SK-N-SH (cell line): ENCODE measurements around the gene BAK1. TPM values are rescaled to one million over a fixed set of nuclear protein-coding genes. Genes with fewer than 3 reads are reported as not detected.

Experiments used
- CTCF ChIA-PET: fragments of 300-600, 350-600 bp; formaldehyde crosslinking; extraction: SDS; loops from one replicate; lab custom pipeline; 2021; lab: Yijun Ruan, JAX
- POLR2A ChIA-PET: fragments of 350-600 bp; sonication (Branson Sonifier 250); formaldehyde crosslinking; extraction: SDS; loops from one replicate; lab custom pipeline; 2020; ENCODE audit warnings: antibody characterized with exemption, inconsistent platforms; lab: Yijun Ruan, JAX
- DNase-seq: peaks from one replicate; pipeline ENCODE4 v3.0.0; 2012
- H2AFZ ChIP-seq: fragments of 200-600 bp; sonication (generic); 2 replicates; pipeline ENCODE4 v1.8.1; 2016; ENCODE audit warnings: antibody characterized with exemption, mild to moderate bottlenecking, low read depth
- H3F3A ChIP-seq: fragments of 200-600 bp; sonication (generic); replicated peaks from 2 replicates; pipeline ENCODE3; 2016; ENCODE audit warnings: antibody characterized with exemption, mild to moderate bottlenecking; ENCODE audit not compliant: insufficient read depth
- H3K27ac ChIP-seq, 2 experiments: fragments of 200-500 bp in 1 of 2; fragments of 200-600 bp in 1 of 2; sonication (Bioruptor generic) in 1 of 2; sonication (generic), shearing (Covaris generic) in 1 of 2; 2 replicates each; pipeline versions ENCODE4 v1.5.1 to v1.6.1; 2014 to 2016; ENCODE audit warnings: low read depth in 2 of 2, inconsistent platforms in 1 of 2, low read length in 1 of 2, mild to moderate bottlenecking in 1 of 2, mixed read lengths in 1 of 2
- H3K27me3 ChIP-seq: fragments of 200-600 bp; sonication (generic), shearing (Covaris generic); 2 replicates; pipeline ENCODE4 v1.6.1; 2016; ENCODE audit warnings: mixed run types; ENCODE audit not compliant: insufficient read depth
- H3K36me3 ChIP-seq, 2 experiments: fragments of 200-500 bp in 1 of 2; fragments of 200-600 bp in 1 of 2; sonication (Bioruptor generic) in 1 of 2; sonication (generic) in 1 of 2; replicated peaks in 1 of 2; 2 replicates each; pipeline versions ENCODE3 to v1.5.1; 2014 to 2016; ENCODE audit warnings: low read length in 1 of 2, mild to moderate bottlenecking in 1 of 2; ENCODE audit not compliant: insufficient read depth in 2 of 2, control insufficient read depth in 1 of 2
- H3K4me1 ChIP-seq, 2 experiments: fragments of 200-500 bp in 1 of 2; fragments of 200-600 bp in 1 of 2; sonication (Bioruptor generic) in 1 of 2; sonication (generic), shearing (Covaris generic) in 1 of 2; 2 replicates each; pipeline versions ENCODE4 v1.5.1 to v1.6.1; 2014 to 2016; ENCODE audit warnings: low read depth in 1 of 2, low read length in 1 of 2, mixed run types in 1 of 2; ENCODE audit not compliant: insufficient read depth in 2 of 2, control insufficient read depth in 1 of 2
- H3K4me2 ChIP-seq: fragments of 200-600 bp; sonication (generic), shearing (Covaris generic); 2 replicates; pipeline ENCODE4 v1.6.1; 2017; ENCODE audit warnings: mixed run types
- H3K4me3 ChIP-seq, 2 experiments: fragments of 200-500 bp in 1 of 2; fragments of 200-600 bp in 1 of 2; sonication (Bioruptor generic) in 1 of 2; sonication (generic), shearing (Covaris generic) in 1 of 2; 2 replicates each; pipeline versions ENCODE4 v1.5.1 to v1.8.1; 2014 to 2016; ENCODE audit warnings: low read depth in 2 of 2, inconsistent platforms in 1 of 2, low read length in 1 of 2, mild to moderate bottlenecking in 1 of 2, mixed read lengths in 1 of 2, moderate library complexity in 1 of 2
- H3K79me2 ChIP-seq: fragments of 200-600 bp; sonication (generic); 2 replicates; pipeline ENCODE4 v1.8.1; 2017; ENCODE audit warnings: mild to moderate bottlenecking; ENCODE audit not compliant: insufficient read depth
- H3K9ac ChIP-seq: fragments of 200-600 bp; sonication (generic); 2 replicates; pipeline ENCODE4 v1.6.1; 2017; ENCODE audit warnings: mixed run types
- H3K9me2 ChIP-seq: fragments of 200-600 bp; sonication (generic); 2 replicates; pipeline ENCODE4 v1.6.1; 2017; ENCODE audit warnings: mixed run types
- H3K9me3 ChIP-seq: fragments of 200-600 bp; sonication (generic); 2 replicates; pipeline ENCODE4 v1.6.1; 2017; ENCODE audit warnings: mixed run types, mild to moderate bottlenecking, moderate library complexity
- H4K20me1 ChIP-seq: fragments of 200-600 bp; sonication (generic); 2 replicates; pipeline ENCODE4 v1.6.1; 2017; ENCODE audit warnings: mild to moderate bottlenecking, mixed run types; ENCODE audit not compliant: insufficient read depth
- FOSL2 ChIP-seq: IDR thresholded peaks from 2 replicates; pipeline ENCODE4 v1.4.0; 2012; ENCODE audit warnings: low read depth, mild to moderate bottlenecking, moderate library complexity, borderline replicate concordance
- JUND ChIP-seq: IDR thresholded peaks from 2 replicates; pipeline ENCODE4 v1.4.0; 2012
- MXI1 ChIP-seq: IDR thresholded peaks from 2 replicates; pipeline ENCODE4 v1.6.1; 2012; ENCODE audit warnings: mild to moderate bottlenecking, low read depth, low read length, improper control_type of control experiment
- NFIC ChIP-seq: IDR thresholded peaks from 2 replicates; pipeline ENCODE4 v1.4.0; 2012; ENCODE audit warnings: borderline replicate concordance
- RAD21 ChIP-seq: IDR thresholded peaks from 2 replicates; pipeline ENCODE4 v1.6.1; 2012; ENCODE audit warnings: mild to moderate bottlenecking, low read length
- RCOR1 ChIP-seq: fragments of 150-350 bp; IDR thresholded peaks from 2 replicates; pipeline ENCODE4 v1.6.1; 2017; ENCODE audit warnings: antibody characterized with exemption, low read length
- RXRA ChIP-seq: IDR thresholded peaks from 2 replicates; pipeline ENCODE4 v1.4.0; 2012; ENCODE audit warnings: low read depth, mild to moderate bottlenecking, borderline replicate concordance
- SIN3A ChIP-seq: IDR thresholded peaks from 2 replicates; pipeline ENCODE4 v1.6.1; 2012; ENCODE audit warnings: low read depth, mild to moderate bottlenecking, low read length, moderate library complexity, borderline replicate concordance
- TCF12 ChIP-seq: IDR thresholded peaks from 2 replicates; pipeline ENCODE4 v1.4.0; 2012
- YY1 ChIP-seq: IDR thresholded peaks from 2 replicates; pipeline ENCODE4 v1.4.0; 2012; ENCODE audit warnings: low read depth, mild to moderate bottlenecking
- WGBS: methylation state at CpG from one replicate; pipeline ENCODE4 v1.1.6; 2017; ENCODE audit warnings: low lambda C conversion rate; 5-methylcytosine and 5-hydroxymethylcytosine counted together
- polyA plus RNA-seq, 3 experiments: library from polyadenylated mRNA; depleted of rRNA; stranded (reverse); fragments of >200 nt; gene quantifications; 2 replicates each; pipeline ENCODE4 v1.2.3, GENCODE V29; 2012
- TF ChIP-seq, protein P1 (sequence below): IDR thresholded peaks from 2 replicates; pipeline ENCODE4; 2012
- TF ChIP-seq, protein P2 (sequence below): IDR thresholded peaks from 2 replicates; pipeline ENCODE4 v1.4.0; 2012; ENCODE audit warnings: low read depth, borderline replicate concordance
- TF ChIP-seq, protein P3 (sequence below): fragments of 200-600 bp; sonication (generic); IDR thresholded peaks from 2 replicates; pipeline ENCODE4 v1.6.1; 2017; ENCODE audit warnings: antibody characterized with exemption, mild to moderate bottlenecking, moderate library complexity
- TF ChIP-seq, protein P4 (sequence below): IDR thresholded peaks from 2 replicates; pipeline ENCODE4 v1.6.1; 2012; ENCODE audit warnings: mild to moderate bottlenecking, low read depth, low read length, moderate library complexity

Gene BAK1
- polyA plus RNA-seq, 1 of the 3 experiments (the other 2 are of a cell fraction) = 15.4 TPM

DNA sequence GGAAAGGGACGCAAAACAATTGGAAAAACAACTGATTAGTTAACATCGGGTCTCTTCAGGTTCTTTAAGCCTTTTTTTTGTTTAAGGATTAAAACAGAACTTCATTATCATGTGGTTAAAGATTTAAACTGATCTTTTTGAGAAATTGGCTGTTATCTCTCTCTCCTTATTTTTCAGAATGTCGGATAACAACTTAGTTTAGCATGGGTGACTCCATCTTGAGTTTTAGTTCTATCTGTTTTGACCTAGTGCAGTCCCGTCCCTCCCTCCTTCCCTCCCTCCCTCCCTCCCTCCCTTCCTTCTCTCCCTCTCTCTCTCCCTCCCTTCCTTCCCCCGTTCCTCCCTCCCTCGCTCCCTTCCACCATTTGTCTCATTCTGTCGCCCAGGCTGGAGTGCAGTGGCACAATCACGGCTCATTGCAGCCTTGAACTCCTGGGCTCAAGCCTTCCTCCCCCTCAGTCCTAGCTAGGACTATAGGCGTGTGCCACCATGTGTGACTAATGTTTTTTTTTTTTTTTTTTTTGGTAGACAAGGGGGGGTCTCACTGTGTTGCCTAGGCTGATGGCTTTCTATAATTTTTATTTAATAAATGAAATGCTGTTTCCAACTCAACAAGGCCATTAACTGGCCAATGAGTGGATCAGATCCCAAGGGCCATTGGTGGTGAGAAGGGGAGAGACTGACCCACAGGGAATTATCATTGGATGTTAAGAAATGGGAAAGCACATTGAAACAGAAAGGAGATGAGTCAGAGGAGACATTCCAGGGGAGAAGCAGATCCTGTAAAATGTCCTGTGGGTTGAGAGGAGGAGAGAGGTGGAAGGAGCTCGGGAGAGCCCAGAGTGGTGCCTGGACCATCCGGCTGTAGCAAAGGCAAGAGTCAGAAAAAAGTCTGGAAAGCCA, 13.6 kb downstream of the BAK1 start:
- no peaks in the 10 kb centered on the region for H3K27me3 ChIP-seq
- no peaks in the 10 kb centered on the region for H3K9me3 ChIP-seq
- no peaks in the 10 kb centered on the region for H3K9me2 ChIP-seq
- TF ChIP-seq, protein P1, sequence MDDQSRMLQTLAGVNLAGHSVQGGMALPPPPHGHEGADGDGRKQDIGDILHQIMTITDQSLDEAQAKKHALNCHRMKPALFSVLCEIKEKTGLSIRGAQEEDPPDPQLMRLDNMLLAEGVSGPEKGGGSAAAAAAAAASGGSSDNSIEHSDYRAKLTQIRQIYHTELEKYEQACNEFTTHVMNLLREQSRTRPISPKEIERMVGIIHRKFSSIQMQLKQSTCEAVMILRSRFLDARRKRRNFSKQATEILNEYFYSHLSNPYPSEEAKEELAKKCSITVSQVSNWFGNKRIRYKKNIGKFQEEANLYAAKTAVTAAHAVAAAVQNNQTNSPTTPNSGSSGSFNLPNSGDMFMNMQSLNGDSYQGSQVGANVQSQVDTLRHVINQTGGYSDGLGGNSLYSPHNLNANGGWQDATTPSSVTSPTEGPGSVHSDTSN = no peak
- no peak for TF ChIP-seq RXRA
- ChIA-PET POLR2A (no interaction called here), CTCF (no interaction called here)
- H3K9ac ChIP-seq = no peak overlapping the region
- H4K20me1 ChIP-seq = no peaks in the 10 kb centered on the region
- H3K79me2 ChIP-seq = no peaks in the 10 kb centered on the region
- H3K27ac ChIP-seq = no peak overlapping the region
- peaks cover 2 to 4% of the 10 kb centered on the region in 2 experiments; a peak in 1 of 4 replicates for H3K4me1 ChIP-seq
- no peak overlapping the region for H3K4me3 ChIP-seq
- WGBS = 86% methylated on average over 11 of the region's 11 CpGs
- DNase-seq = no peak
- no peaks in the 10 kb centered on the region for H3K36me3 ChIP-seq
- no peak overlapping the region for H3K4me2 ChIP-seq
- H3F3A ChIP-seq = no peaks in the 10 kb centered on the region
- no peak overlapping the region for H2AFZ ChIP-seq

DNA sequence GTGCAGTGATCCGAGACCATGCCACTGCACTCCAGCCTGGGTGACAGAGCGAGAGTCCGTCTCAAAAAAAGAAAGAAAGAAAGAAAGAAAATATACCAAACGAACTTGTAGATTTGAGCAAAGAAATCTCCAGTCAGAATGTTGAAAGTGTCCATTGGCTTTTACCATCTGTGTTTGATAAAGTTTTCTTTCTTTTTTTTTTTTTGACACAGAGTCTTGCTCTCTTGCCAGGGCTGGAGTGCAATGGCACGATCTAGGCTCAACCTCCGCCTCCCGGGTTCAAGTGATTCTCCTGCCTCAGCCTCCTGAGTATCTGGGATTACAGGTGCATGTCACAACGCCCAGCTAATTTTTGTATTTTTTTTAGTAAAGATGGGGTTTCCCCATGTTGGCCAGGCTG, 21.3 kb downstream of the BAK1 start:
- no peaks in the 10 kb centered on the region for H3K27me3 ChIP-seq
- H3K4me2 ChIP-seq = no peak overlapping the region
- H3K9ac ChIP-seq = no peak overlapping the region
- H3K9me3 ChIP-seq = no peaks in the 10 kb centered on the region
- CTCF ChIA-PET = no interaction called here
- no peaks in the 10 kb centered on the region for H3K36me3 ChIP-seq
- no peak overlapping the region for H3K4me3 ChIP-seq
- no peak overlapping the region for H2AFZ ChIP-seq
- POLR2A ChIA-PET = no interaction called here
- no peaks in the 10 kb centered on the region for H3K4me1 ChIP-seq
- H3K79me2 ChIP-seq = no peaks in the 10 kb centered on the region
- H3K9me2 ChIP-seq = no peaks in the 10 kb centered on the region
- no peak overlapping the region for H3K27ac ChIP-seq
- DNase-seq = no peak
- WGBS = 68% methylated on average over 8 of the region's 8 CpGs
- no peaks in the 10 kb centered on the region for H4K20me1 ChIP-seq
- TF ChIP-seq NFIC (no peak), RCOR1 (no peak), JUND (no peak)
- TF ChIP-seq, protein P2, sequence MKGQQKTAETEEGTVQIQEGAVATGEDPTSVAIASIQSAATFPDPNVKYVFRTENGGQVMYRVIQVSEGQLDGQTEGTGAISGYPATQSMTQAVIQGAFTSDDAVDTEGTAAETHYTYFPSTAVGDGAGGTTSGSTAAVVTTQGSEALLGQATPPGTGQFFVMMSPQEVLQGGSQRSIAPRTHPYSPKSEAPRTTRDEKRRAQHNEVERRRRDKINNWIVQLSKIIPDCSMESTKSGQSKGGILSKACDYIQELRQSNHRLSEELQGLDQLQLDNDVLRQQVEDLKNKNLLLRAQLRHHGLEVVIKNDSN = no peak
- TF ChIP-seq, all 33 proteins: peak for 0
- no peaks in the 10 kb centered on the region for H3F3A ChIP-seq

DNA sequence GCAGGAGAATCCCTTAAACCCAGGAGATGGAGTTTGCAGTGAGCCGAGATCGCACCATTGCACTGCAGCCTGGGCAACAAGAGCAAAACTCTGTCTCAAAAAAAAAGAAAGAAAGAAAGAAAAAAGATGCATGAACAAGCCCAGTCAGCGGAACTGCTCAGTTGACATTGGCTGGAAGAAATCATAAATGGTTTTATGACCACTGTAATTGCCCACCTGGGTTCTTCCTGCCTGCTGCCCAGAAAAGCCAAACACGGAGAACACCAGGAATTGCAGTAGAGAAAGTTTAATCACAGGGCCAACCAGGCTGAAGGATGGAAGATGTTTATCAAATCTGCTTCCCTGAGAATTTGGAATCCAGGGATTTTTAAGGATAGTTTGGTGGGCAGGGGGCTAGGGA, 22.7 kb downstream of the BAK1 start:
- H3K9me3 ChIP-seq = no peaks in the 10 kb centered on the region
- no peaks in the 10 kb centered on the region for H3K9me2 ChIP-seq
- CTCF ChIA-PET = no interaction called here
- DNase-seq = no peak
- no peak overlapping the region for H3K4me3 ChIP-seq
- H3K36me3 ChIP-seq = no peaks in the 10 kb centered on the region
- no peak overlapping the region for H3K9ac ChIP-seq
- H4K20me1 ChIP-seq = no peaks in the 10 kb centered on the region
- no peak overlapping the region for H2AFZ ChIP-seq
- POLR2A ChIA-PET = no interaction called here
- H3F3A ChIP-seq = no peaks in the 10 kb centered on the region
- no peaks in the 10 kb centered on the region for H3K79me2 ChIP-seq
- WGBS = 77% methylated on average over 4 of the region's 4 CpGs
- no peaks in the 10 kb centered on the region; a peak in 1 of 4 replicates for H3K4me1 ChIP-seq
- H3K4me2 ChIP-seq = no peak overlapping the region
- H3K27ac ChIP-seq = no peak overlapping the region
- H3K27me3 ChIP-seq = no peaks in the 10 kb centered on the region
- TF ChIP-seq MXI1 (no peak), RAD21 (no peak), TCF12 (no peak), FOSL2 (no peak), YY1 (no peak), RCOR1 (no peak), SIN3A (no peak), RXRA (no peak), JUND (no peak)
- TF ChIP-seq, protein P3, sequence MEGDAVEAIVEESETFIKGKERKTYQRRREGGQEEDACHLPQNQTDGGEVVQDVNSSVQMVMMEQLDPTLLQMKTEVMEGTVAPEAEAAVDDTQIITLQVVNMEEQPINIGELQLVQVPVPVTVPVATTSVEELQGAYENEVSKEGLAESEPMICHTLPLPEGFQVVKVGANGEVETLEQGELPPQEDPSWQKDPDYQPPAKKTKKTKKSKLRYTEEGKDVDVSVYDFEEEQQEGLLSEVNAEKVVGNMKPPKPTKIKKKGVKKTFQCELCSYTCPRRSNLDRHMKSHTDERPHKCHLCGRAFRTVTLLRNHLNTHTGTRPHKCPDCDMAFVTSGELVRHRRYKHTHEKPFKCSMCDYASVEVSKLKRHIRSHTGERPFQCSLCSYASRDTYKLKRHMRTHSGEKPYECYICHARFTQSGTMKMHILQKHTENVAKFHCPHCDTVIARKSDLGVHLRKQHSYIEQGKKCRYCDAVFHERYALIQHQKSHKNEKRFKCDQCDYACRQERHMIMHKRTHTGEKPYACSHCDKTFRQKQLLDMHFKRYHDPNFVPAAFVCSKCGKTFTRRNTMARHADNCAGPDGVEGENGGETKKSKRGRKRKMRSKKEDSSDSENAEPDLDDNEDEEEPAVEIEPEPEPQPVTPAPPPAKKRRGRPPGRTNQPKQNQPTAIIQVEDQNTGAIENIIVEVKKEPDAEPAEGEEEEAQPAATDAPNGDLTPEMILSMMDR = no peak
- TF ChIP-seq, protein P4, sequence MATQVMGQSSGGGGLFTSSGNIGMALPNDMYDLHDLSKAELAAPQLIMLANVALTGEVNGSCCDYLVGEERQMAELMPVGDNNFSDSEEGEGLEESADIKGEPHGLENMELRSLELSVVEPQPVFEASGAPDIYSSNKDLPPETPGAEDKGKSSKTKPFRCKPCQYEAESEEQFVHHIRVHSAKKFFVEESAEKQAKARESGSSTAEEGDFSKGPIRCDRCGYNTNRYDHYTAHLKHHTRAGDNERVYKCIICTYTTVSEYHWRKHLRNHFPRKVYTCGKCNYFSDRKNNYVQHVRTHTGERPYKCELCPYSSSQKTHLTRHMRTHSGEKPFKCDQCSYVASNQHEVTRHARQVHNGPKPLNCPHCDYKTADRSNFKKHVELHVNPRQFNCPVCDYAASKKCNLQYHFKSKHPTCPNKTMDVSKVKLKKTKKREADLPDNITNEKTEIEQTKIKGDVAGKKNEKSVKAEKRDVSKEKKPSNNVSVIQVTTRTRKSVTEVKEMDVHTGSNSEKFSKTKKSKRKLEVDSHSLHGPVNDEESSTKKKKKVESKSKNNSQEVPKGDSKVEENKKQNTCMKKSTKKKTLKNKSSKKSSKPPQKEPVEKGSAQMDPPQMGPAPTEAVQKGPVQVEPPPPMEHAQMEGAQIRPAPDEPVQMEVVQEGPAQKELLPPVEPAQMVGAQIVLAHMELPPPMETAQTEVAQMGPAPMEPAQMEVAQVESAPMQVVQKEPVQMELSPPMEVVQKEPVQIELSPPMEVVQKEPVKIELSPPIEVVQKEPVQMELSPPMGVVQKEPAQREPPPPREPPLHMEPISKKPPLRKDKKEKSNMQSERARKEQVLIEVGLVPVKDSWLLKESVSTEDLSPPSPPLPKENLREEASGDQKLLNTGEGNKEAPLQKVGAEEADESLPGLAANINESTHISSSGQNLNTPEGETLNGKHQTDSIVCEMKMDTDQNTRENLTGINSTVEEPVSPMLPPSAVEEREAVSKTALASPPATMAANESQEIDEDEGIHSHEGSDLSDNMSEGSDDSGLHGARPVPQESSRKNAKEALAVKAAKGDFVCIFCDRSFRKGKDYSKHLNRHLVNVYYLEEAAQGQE = no peak
